HepG2 (cell line): ENCODE measurements around the gene ADARB1. TPM values are rescaled to one million over a fixed set of nuclear protein-coding genes. Genes with fewer than 3 reads are reported as not detected.
A peak's percentile ranks its signal among the peaks of the same experiment; 100 is the strongest.

ENCODE experiments used
- ATAC-seq: fragments of 200-7000 bp; cut with Tn5 transposase; 3 replicates; pipeline ENCODE4 v1.9.1; 2020; ENCODE audit warnings: mild to moderate bottlenecking, moderate library complexity
- BruUV-seq: library from RNA; stranded (reverse); fragments of 400-500 nt; replicated peaks from 2 replicates; lab custom pipeline; 2021; lab: Mats Ljungman, UMichigan
- CTCF ChIA-PET: fragments of 300-600 bp; formaldehyde crosslinking; extraction: SDS; loops from one replicate; lab custom pipeline; 2021; ENCODE audit warnings: low total read pairs, inconsistent platforms, low intra/inter-chr PET ratio; lab: Yijun Ruan, JAX
- POLR2A ChIA-PET: fragments of 350-600 bp; sonication (Branson Sonifier 250); formaldehyde crosslinking; loops from one replicate; lab custom pipeline; 2020; ENCODE audit warnings: antibody characterized with exemption, inconsistent platforms; lab: Yijun Ruan, JAX
- DNase-seq: peaks from one replicate; pipeline ENCODE4 v3.0.0-alpha.2; 2015; ENCODE audit warnings: low spot score
- FAIRE-seq: peaks from 3 replicates; lab custom pipeline; 2011; peaks lifted over from hg19 to GRCh38; lab: Jason Lieb, UNC
- H2AFZ ChIP-seq: one replicate; pipeline ENCODE4 v1.6.1; 2011; ENCODE audit warnings: low read length, inconsistent platforms
- H3K27ac ChIP-seq: fragments of 300-600 bp; 3 replicates; pipeline ENCODE4 v1.8.0; 2011; ENCODE audit warnings: mixed run types, mild to moderate bottlenecking, mixed read lengths, low read length, inconsistent platforms; ENCODE audit not compliant: insufficient read depth; ENCODE audit errors: extremely low read length
- H3K27me3 ChIP-seq, 2 experiments: fragments of 200-600 bp in 1 of 2; 2 replicates in 1 of 2; 3 replicates in 1 of 2; pipeline versions ENCODE4 v1.6.0 to v1.8.0; 2011; ENCODE audit warnings: low read length in 2 of 2, mild to moderate bottlenecking in 2 of 2, moderate library complexity in 2 of 2, inconsistent platforms in 1 of 2; ENCODE audit not compliant: insufficient read depth in 2 of 2, control insufficient read depth in 1 of 2
- H3K36me3 ChIP-seq, 2 experiments: fragments of 200-600 bp in 1 of 2; replicated peaks in 1 of 2; 2 replicates in 1 of 2; 3 replicates in 1 of 2; pipeline versions ENCODE4 v1.5.1 to v1.8.0; 2011; ENCODE audit warnings: low read length in 2 of 2, inconsistent platforms in 1 of 2; ENCODE audit not compliant: insufficient read depth in 2 of 2, control insufficient read depth in 1 of 2
- H3K4me1 ChIP-seq: 2 replicates; pipeline ENCODE4 v1.5.1; 2012; ENCODE audit warnings: low read length, inconsistent platforms; ENCODE audit not compliant: insufficient read depth
- H3K4me2 ChIP-seq: 2 replicates; pipeline ENCODE4 v1.6.0; 2011; ENCODE audit warnings: low read depth, low read length, inconsistent platforms
- H3K4me3 ChIP-seq, 3 experiments: fragments of 200-600 bp in 1 of 3; sonication (generic), shearing (Covaris generic) in 1 of 3; replicated peaks in 1 of 3; 2 replicates each; pipeline ENCODE4 v1.5.1; 2011 to 2016; ENCODE audit warnings: low read length in 3 of 3, inconsistent platforms in 2 of 3, low read depth in 2 of 3, mild to moderate bottlenecking in 2 of 3, control low read depth in 1 of 3, mixed read lengths in 1 of 3; ENCODE audit not compliant: insufficient read depth in 1 of 3
- H3K79me2 ChIP-seq: one replicate; pipeline ENCODE4 v1.6.1; 2011; ENCODE audit warnings: low read length, inconsistent platforms; ENCODE audit not compliant: insufficient read depth
- H3K9ac ChIP-seq: 2 replicates; pipeline ENCODE4 v1.6.0; 2011; ENCODE audit warnings: mild to moderate bottlenecking, low read depth, low read length, inconsistent platforms; ENCODE audit not compliant: insufficient read depth
- H3K9me3 ChIP-seq: 2 replicates; pipeline ENCODE4 v1.5.1; 2012; ENCODE audit warnings: mild to moderate bottlenecking, low read length
- H4K20me1 ChIP-seq: 2 replicates; pipeline ENCODE4 v1.6.0; 2011; ENCODE audit warnings: inconsistent platforms, mild to moderate bottlenecking, low read length, moderate library complexity; ENCODE audit not compliant: insufficient read depth
- BHLHE40 ChIP-seq: IDR thresholded peaks from 2 replicates; pipeline ENCODE4 v1.6.1; 2011; ENCODE audit warnings: low read length, improper control_type of control experiment
- MEIS1 ChIP-seq: sonication (generic); formaldehyde crosslinking; IDR thresholded peaks from 2 replicates; pipeline ENCODE4 v1.9.0; 2021; ENCODE audit warnings: mild to moderate bottlenecking, missing genetic modification reagents, moderate library complexity, borderline replicate concordance
- NAIF1 ChIP-seq: sonication (generic); formaldehyde crosslinking; IDR thresholded peaks from 2 replicates; pipeline ENCODE4 v1.5.0; 2020; ENCODE audit warnings: mild to moderate bottlenecking, missing genetic modification reagents, borderline replicate concordance
- NKX3-1 ChIP-seq: sonication (generic); formaldehyde crosslinking; IDR thresholded peaks from 2 replicates; pipeline ENCODE4 v1.5.0; 2020; ENCODE audit warnings: missing genetic modification reagents
- RFX3 ChIP-seq: IDR thresholded peaks from 2 replicates; pipeline ENCODE4 v1.6.1; 2016; ENCODE audit warnings: missing biosample characterization, missing genetic modification reagents
- TEAD2 ChIP-seq: sonication (generic); formaldehyde crosslinking; IDR thresholded peaks from 2 replicates; pipeline ENCODE4 v1.9.0; 2021; ENCODE audit warnings: missing genetic modification reagents
- ZNF101 ChIP-seq: sonication (generic); formaldehyde crosslinking; IDR thresholded peaks from 2 replicates; pipeline ENCODE4 v1.4.0; 2020; ENCODE audit warnings: mild to moderate bottlenecking, low read depth, missing genetic modification reagents, borderline replicate concordance
- ZNF260 ChIP-seq: sonication (generic); formaldehyde crosslinking; IDR thresholded peaks from 2 replicates; pipeline ENCODE4 v1.4.0; 2020; ENCODE audit warnings: missing genetic modification reagents, low read depth, mild to moderate bottlenecking, borderline replicate concordance
- ZNF563 ChIP-seq: sonication (generic); formaldehyde crosslinking; IDR thresholded peaks from 2 replicates; pipeline ENCODE4 v1.8.0; 2022; ENCODE audit warnings: mild to moderate bottlenecking, moderate library complexity, missing genetic modification reagents
- ZNF598 ChIP-seq: sonication (generic); formaldehyde crosslinking; IDR thresholded peaks from 2 replicates; pipeline ENCODE4 v1.5.1; 2020; ENCODE audit warnings: mild to moderate bottlenecking, missing genetic modification reagents, borderline replicate concordance
- ZNF790 ChIP-seq: sonication (generic); formaldehyde crosslinking; IDR thresholded peaks from 2 replicates; pipeline ENCODE4 v1.8.0; 2022; ENCODE audit warnings: missing genetic modification reagents, mild to moderate bottlenecking, borderline replicate concordance
- ZSCAN21 ChIP-seq: sonication (generic); formaldehyde crosslinking; IDR thresholded peaks from 2 replicates; pipeline ENCODE4 v1.8.0; 2022; ENCODE audit warnings: mild to moderate bottlenecking, missing genetic modification reagents, moderate library complexity, borderline replicate concordance
- WGBS: methylation state at CpG from one replicate; pipeline ENCODE4 v1.1.6; 2017; ENCODE audit warnings: low lambda C conversion rate; 5-methylcytosine and 5-hydroxymethylcytosine counted together
- in situ Hi-C: cut with HindIII; loops from 2 replicates; pipeline ENCODE4 v1.10.0; 2017; ENCODE audit warnings: low pct_unique_long_range_greater_than_20kb; ENCODE audit not compliant: extremely low pct_ligation_motif_present
- intact Hi-C: fragments of 100-400 bp; cut with micrococcal nuclease; formaldehyde crosslinking; loops from one replicate; pipeline ENCODE4 v1.10.0; 2022; ENCODE audit not compliant: unreplicated experiment
- polyA plus RNA-seq, 8 experiments: library from polyadenylated mRNA; depleted of rRNA in 3 of 8; stranded (reverse) in 7 of 8; unstranded in 1 of 8; fragments of >200 nt; fragmentation: Illumina TruSeq in 4 of 8; extraction: Trizol in 4 of 8; gene quantifications; 2 replicates each; pipeline versions ENCODE4 v1.2.1 to v1.2.3, GENCODE V29; 2011 to 2016; ENCODE audit warnings: low read depth in 4 of 8, missing spikeins in 1 of 8, mixed read lengths in 1 of 8; ENCODE audit not compliant: insufficient read depth in 1 of 8
- total RNA-seq, 5 experiments: library from RNA; depleted of rRNA; stranded (reverse); fragments of >200 nt; fragmentation: Illumina TruSeq; extraction: Trizol; gene quantifications; 2 replicates each; pipeline ENCODE4 v1.2.3, GENCODE V29; 2016; ENCODE audit warnings: low read depth in 1 of 5
- TF ChIP-seq, protein P1 (sequence below): sonication (generic); formaldehyde crosslinking; IDR thresholded peaks from 2 replicates; pipeline ENCODE4 v1.4.0; 2020; ENCODE audit warnings: mild to moderate bottlenecking, missing genetic modification reagents
- TF ChIP-seq, protein P2 (sequence below): fragments of 450-650 bp; IDR thresholded peaks from 2 replicates; pipeline ENCODE4 v1.6.1; 2016
- TF ChIP-seq, protein P3 (sequence below): sonication (generic); formaldehyde crosslinking; IDR thresholded peaks from 2 replicates; pipeline ENCODE4 v1.5.1; 2020; ENCODE audit warnings: mild to moderate bottlenecking, missing genetic modification reagents, moderate library complexity
- TF ChIP-seq, protein P4 (sequence below): IDR thresholded peaks from 2 replicates; pipeline ENCODE4 v1.6.1; 2016; ENCODE audit warnings: mild to moderate bottlenecking

The ADARB1 gene
- total and polyA plus RNA-seq, 2 of the 13 experiments (the other 11 are each of a cell fraction or from before 2014, with no cell fraction given), result 6.6 to 10.0 TPM

DNA sequence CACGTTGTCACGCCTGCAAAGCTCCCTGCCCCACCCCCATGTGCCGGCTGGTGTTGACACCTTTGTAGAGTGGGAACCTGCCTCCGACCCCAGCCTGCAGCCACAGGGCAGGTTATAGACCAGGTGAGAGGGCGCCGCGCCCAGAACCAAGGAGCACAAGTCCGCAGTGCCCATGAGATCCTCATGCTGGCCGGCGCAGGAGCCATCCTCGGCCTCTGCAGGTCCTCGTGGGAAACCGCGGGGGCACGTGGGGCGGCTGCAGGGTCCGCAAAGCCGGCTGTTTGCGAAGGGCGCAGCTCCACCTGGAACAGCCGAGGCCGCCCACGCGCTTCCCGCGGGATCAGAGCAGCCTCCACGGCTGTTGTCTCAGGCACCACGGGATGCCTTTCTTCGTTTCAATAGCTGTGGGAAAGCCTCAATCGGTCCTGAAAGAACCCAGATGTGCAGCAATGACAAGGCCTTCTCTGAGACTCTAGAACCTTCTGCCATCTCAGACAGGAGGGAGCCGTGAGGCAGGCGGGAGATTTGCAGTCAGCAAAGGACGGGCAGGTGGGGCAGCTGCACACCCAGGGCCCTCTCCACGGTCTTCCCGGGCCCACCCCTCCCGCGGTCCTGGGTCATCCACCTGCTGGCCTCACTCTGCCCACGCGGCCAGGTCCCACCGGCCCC is 183.4 kb downstream of the ADARB1 start (continued):
- TF ChIP-seq, protein P1, sequence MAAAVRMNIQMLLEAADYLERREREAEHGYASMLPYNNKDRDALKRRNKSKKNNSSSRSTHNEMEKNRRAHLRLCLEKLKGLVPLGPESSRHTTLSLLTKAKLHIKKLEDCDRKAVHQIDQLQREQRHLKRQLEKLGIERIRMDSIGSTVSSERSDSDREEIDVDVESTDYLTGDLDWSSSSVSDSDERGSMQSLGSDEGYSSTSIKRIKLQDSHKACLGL (CRISPR knock-in tag), result no peak
- no peak for TF ChIP-seq ZNF101 (CRISPR knock-in tag)
- TF ChIP-seq, protein P2, sequence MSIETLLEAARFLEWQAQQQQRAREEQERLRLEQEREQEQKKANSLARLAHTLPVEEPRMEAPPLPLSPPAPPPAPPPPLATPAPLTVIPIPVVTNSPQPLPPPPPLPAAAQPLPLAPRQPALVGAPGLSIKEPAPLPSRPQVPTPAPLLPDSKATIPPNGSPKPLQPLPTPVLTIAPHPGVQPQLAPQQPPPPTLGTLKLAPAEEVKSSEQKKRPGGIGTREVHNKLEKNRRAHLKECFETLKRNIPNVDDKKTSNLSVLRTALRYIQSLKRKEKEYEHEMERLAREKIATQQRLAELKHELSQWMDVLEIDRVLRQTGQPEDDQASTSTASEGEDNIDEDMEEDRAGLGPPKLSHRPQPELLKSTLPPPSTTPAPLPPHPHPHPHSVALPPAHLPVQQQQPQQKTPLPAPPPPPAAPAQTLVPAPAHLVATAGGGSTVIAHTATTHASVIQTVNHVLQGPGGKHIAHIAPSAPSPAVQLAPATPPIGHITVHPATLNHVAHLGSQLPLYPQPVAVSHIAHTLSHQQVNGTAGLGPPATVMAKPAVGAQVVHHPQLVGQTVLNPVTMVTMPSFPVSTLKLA, result peak; percentile 42
- TF ChIP-seq RFX3 (CRISPR knock-in tag), result no peak
- TF ChIP-seq MEIS1, result no peak
- TF ChIP-seq ZNF563 (CRISPR knock-in tag), result no peak
- no peak for TF ChIP-seq ZNF260 (CRISPR knock-in tag)
- no peak for TF ChIP-seq NAIF1 (CRISPR knock-in tag)
- TF ChIP-seq NKX3-1 (CRISPR knock-in tag), result no peak
- no peak for TF ChIP-seq TEAD2 (CRISPR knock-in tag)
- no peak for TF ChIP-seq ZNF598 (CRISPR knock-in tag)
- TF ChIP-seq, all 625 proteins: peak for 5

DNA sequence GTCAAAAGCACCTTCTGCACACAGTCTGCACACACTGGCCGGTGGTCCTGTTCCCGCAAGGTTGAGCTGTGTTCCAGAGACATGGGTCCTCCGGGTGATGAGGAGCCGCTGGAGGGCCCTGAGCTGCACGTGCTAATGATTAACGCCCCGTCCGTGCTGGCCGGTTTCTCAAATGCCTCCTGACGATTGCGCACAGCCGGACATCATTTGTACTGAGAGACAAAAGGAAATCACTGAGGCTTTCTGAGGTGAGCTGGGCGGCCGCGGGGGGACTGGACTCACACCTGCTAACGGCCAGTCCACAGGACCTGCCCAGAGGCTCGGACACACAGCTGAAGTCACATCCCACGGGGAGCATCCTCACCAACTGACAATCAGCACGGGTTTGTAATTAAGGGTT is 184.1 kb downstream of the ADARB1 start:
- no peak overlapping the region for H2AFZ ChIP-seq
- ATAC-seq, result peak; percentile 58
- BruUV-seq, result no TSS peak
- no peak for FAIRE-seq
- no peak overlapping the region for H3K4me3 ChIP-seq
- ChIA-PET CTCF (no interaction called here), POLR2A (no interaction called here)
- no peaks in the 10 kb centered on the region for H3K79me2 ChIP-seq
- in situ Hi-C loops, result no loop called here
- WGBS, result 6% methylated on average over 3 of the region's 19 CpGs
- 0 out of 2 replicates have a peak, but pooled peaks cover 3% of the 10 kb centered on the region for H4K20me1 ChIP-seq
- 0 out of 5 replicates have a peak, but pooled peaks cover 2 to 3% of the 10 kb centered on the region in 2 experiments for H3K36me3 ChIP-seq
- H3K4me2 ChIP-seq, result peak overlapping the region; percentile 41
- H3K27me3 ChIP-seq, result peaks cover 14 to 58% of the 10 kb centered on the region in 2 experiments
- no peaks in the 10 kb centered on the region for H3K9me3 ChIP-seq
- H3K9ac ChIP-seq, result no peak overlapping the region
- no peak overlapping the region for H3K27ac ChIP-seq
- H3K4me1 ChIP-seq, result peaks cover 50% of the 10 kb centered on the region
- DNase-seq, result peak; percentile 29
- intact Hi-C loops, result no loop called here
- TF ChIP-seq, protein P3, sequence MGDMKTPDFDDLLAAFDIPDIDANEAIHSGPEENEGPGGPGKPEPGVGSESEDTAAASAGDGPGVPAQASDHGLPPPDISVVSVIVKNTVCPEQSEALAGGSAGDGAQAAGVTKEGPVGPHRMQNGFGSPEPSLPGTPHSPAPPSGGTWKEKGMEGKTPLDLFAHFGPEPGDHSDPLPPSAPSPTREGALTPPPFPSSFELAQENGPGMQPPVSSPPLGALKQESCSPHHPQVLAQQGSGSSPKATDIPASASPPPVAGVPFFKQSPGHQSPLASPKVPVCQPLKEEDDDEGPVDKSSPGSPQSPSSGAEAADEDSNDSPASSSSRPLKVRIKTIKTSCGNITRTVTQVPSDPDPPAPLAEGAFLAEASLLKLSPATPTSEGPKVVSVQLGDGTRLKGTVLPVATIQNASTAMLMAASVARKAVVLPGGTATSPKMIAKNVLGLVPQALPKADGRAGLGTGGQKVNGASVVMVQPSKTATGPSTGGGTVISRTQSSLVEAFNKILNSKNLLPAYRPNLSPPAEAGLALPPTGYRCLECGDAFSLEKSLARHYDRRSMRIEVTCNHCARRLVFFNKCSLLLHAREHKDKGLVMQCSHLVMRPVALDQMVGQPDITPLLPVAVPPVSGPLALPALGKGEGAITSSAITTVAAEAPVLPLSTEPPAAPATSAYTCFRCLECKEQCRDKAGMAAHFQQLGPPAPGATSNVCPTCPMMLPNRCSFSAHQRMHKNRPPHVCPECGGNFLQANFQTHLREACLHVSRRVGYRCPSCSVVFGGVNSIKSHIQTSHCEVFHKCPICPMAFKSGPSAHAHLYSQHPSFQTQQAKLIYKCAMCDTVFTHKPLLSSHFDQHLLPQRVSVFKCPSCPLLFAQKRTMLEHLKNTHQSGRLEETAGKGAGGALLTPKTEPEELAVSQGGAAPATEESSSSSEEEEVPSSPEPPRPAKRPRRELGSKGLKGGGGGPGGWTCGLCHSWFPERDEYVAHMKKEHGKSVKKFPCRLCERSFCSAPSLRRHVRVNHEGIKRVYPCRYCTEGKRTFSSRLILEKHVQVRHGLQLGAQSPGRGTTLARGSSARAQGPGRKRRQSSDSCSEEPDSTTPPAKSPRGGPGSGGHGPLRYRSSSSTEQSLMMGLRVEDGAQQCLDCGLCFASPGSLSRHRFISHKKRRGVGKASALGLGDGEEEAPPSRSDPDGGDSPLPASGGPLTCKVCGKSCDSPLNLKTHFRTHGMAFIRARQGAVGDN (CRISPR knock-in tag), result peak; percentile 33; the same call in 1 of the 2 replicates
- TF ChIP-seq BHLHE40 (peak; percentile 58; the same call in 1 of the 2 replicates), ZSCAN21 (CRISPR knock-in tag) (no peak), ZNF790 (no peak)
- TF ChIP-seq, protein P4, sequence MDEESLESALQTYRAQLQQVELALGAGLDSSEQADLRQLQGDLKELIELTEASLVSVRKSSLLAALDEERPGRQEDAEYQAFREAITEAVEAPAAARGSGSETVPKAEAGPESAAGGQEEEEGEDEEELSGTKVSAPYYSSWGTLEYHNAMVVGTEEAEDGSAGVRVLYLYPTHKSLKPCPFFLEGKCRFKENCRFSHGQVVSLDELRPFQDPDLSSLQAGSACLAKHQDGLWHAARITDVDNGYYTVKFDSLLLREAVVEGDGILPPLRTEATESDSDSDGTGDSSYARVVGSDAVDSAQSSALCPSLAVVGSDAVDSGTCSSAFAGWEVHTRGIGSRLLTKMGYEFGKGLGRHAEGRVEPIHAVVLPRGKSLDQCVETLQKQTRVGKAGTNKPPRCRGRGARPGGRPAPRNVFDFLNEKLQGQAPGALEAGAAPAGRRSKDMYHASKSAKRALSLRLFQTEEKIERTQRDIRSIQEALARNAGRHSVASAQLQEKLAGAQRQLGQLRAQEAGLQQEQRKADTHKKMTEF (CRISPR knock-in tag), result no peak
